WTC11 (cell line): ENCODE measurements around the gene SNX25. TPM values are rescaled to one million over a fixed set of nuclear protein-coding genes. Genes with fewer than 3 reads are reported as not detected.

Source experiments
- ATAC-seq: fragments of 200-7000 bp; cut with Tn5 transposase; 2 replicates; pipeline ENCODE4 v1.10.0; 2021; ENCODE audit warnings: mild to moderate bottlenecking, moderate library complexity
- CTCF ChIA-PET: fragments of 300-600 bp; sonication (Branson Sonifier 250); formaldehyde crosslinking; loops from one replicate; lab custom pipeline; 2021; ENCODE audit warnings: antibody characterized with exemption; lab: Charles Lee
- POLR2A ChIA-PET: fragments of 350-600 bp; sonication (Branson Sonifier 250); formaldehyde crosslinking; loops from one replicate; lab custom pipeline; 2021; ENCODE audit warnings: antibody characterized with exemption; lab: Charles Lee
- DNase-seq: peaks from one replicate; pipeline ENCODE4 v3.0.0; 2021; ENCODE audit warnings: low spot score
- H3K27ac Mint-ChIP-seq: 2 replicates; pipeline ENCODE4 v1.8.0; 2021; ENCODE audit warnings: mixed read lengths
- H3K27me3 Mint-ChIP-seq: 2 replicates; pipeline ENCODE4 v1.8.0; 2021; ENCODE audit warnings: low read depth, mild to moderate bottlenecking, moderate library complexity, mixed read lengths
- H3K36me3 Mint-ChIP-seq: 2 replicates; pipeline ENCODE4 v1.8.0; 2021; ENCODE audit warnings: mixed read lengths
- H3K4me1 Mint-ChIP-seq: 2 replicates; pipeline ENCODE4 v1.8.0; 2022; ENCODE audit warnings: mixed read lengths
- H3K4me3 Mint-ChIP-seq: 2 replicates; pipeline ENCODE4 v1.8.0; 2021; ENCODE audit warnings: mild to moderate bottlenecking, moderate library complexity, mixed read lengths
- H3K9me3 Mint-ChIP-seq: 2 replicates; pipeline ENCODE4 v1.8.0; 2021; ENCODE audit warnings: mixed read lengths
- CBFB ChIP-seq: sonication (generic); formaldehyde crosslinking; IDR thresholded peaks from 2 replicates; pipeline ENCODE4 v1.8.1; 2022; ENCODE audit warnings: mild to moderate bottlenecking, low read depth, missing genetic modification reagents
- CREM ChIP-seq: sonication (generic); formaldehyde crosslinking; IDR thresholded peaks from 2 replicates; pipeline ENCODE4 v1.8.1; 2022; ENCODE audit warnings: mild to moderate bottlenecking, missing genetic modification reagents, moderate library complexity
- ESRRA ChIP-seq: sonication (generic); formaldehyde crosslinking; IDR thresholded peaks from 2 replicates; pipeline ENCODE4 v1.8.1; 2022; ENCODE audit warnings: mild to moderate bottlenecking, missing genetic modification reagents, borderline replicate concordance
- GRHL2 ChIP-seq: fragments of 250-450 bp; sonication (Bioruptor Pico); IDR thresholded peaks from 2 replicates; pipeline ENCODE4 v1.8.0; 2022; ENCODE audit warnings: mild to moderate bottlenecking, moderate library complexity; ENCODE audit not compliant: insufficient replicate concordance, severe bottlenecking
- MYBL2 ChIP-seq: sonication (generic); formaldehyde crosslinking; IDR thresholded peaks from 2 replicates; pipeline ENCODE4 v1.8.1; 2023; ENCODE audit warnings: mild to moderate bottlenecking, moderate library complexity, missing genetic modification reagents
- NFATC4 ChIP-seq: fragments of 250-450 bp; sonication (Bioruptor Pico); IDR thresholded peaks from 2 replicates; pipeline ENCODE4 v1.9.0; 2021; ENCODE audit warnings: mild to moderate bottlenecking
- NR3C1 ChIP-seq: sonication (generic); formaldehyde crosslinking; conservative IDR thresholded peaks from 2 replicates; pipeline ENCODE4 v1.8.1; 2023; ENCODE audit warnings: low read depth, mild to moderate bottlenecking, missing genetic modification reagents
- TEAD1 ChIP-seq: sonication (generic); formaldehyde crosslinking; IDR thresholded peaks from 2 replicates; pipeline ENCODE4 v1.8.0; 2022; ENCODE audit warnings: mild to moderate bottlenecking, missing genetic modification reagents
- ZNF121 ChIP-seq: sonication (generic); formaldehyde crosslinking; IDR thresholded peaks from 2 replicates; pipeline ENCODE4 v1.8.0; 2023; ENCODE audit warnings: missing genetic modification reagents
- total RNA-seq: library from RNA; stranded (reverse); gene quantifications from 3 replicates; pipeline ENCODE4 v1.2.3, GENCODE V29; 2021
- TF ChIP-seq, protein P1 (sequence below): sonication (generic); formaldehyde crosslinking; IDR thresholded peaks from 2 replicates; pipeline ENCODE4 v1.8.0; 2023; ENCODE audit warnings: missing genetic modification reagents
- TF ChIP-seq, protein P2 (sequence below): fragments of 250-450 bp; sonication (Bioruptor Pico); IDR thresholded peaks from 2 replicates; pipeline ENCODE4 v1.9.0; 2021; ENCODE audit warnings: mild to moderate bottlenecking
- TF ChIP-seq, protein P3 (sequence below): sonication (generic); formaldehyde crosslinking; IDR thresholded peaks from 2 replicates; pipeline ENCODE4 v1.8.0; 2022; ENCODE audit warnings: missing genetic modification reagents
- TF ChIP-seq, protein P4 (sequence below): sonication (generic); formaldehyde crosslinking; IDR thresholded peaks from 2 replicates; pipeline ENCODE4 v1.8.1; 2023; ENCODE audit warnings: mild to moderate bottlenecking, missing genetic modification reagents
- TF ChIP-seq, protein P5 (sequence below): sonication (generic); formaldehyde crosslinking; IDR thresholded peaks from 2 replicates; pipeline ENCODE4 v1.8.1; 2022; ENCODE audit warnings: low read depth, mild to moderate bottlenecking, moderate library complexity, missing genetic modification reagents, borderline replicate concordance
- TF ChIP-seq, protein P6 (sequence below): fragments of 250-450 bp; sonication (Bioruptor Pico); IDR thresholded peaks from 2 replicates; pipeline ENCODE4 v1.9.0; 2021; ENCODE audit warnings: mild to moderate bottlenecking
- TF ChIP-seq, protein P7 (sequence below): sonication (generic); formaldehyde crosslinking; IDR thresholded peaks from 2 replicates; pipeline ENCODE4 v1.8.0; 2022; ENCODE audit warnings: mild to moderate bottlenecking, missing genetic modification reagents
- TF ChIP-seq, protein P8 (sequence below): sonication (generic); formaldehyde crosslinking; IDR thresholded peaks from 2 replicates; pipeline ENCODE4 v1.8.1; 2022; ENCODE audit warnings: low read depth, missing genetic modification reagents, borderline replicate concordance
- TF ChIP-seq, protein P9 (sequence below): sonication (generic); formaldehyde crosslinking; IDR thresholded peaks from 2 replicates; pipeline ENCODE4 v1.8.0; 2022; ENCODE audit warnings: mild to moderate bottlenecking, missing genetic modification reagents
- TF ChIP-seq, protein P10 (sequence below): sonication (generic); formaldehyde crosslinking; IDR thresholded peaks from 2 replicates; pipeline ENCODE4 v1.8.1; 2022; ENCODE audit warnings: mild to moderate bottlenecking, moderate library complexity, missing genetic modification reagents

SNX25 gene
- total RNA-seq, 1 experiment from 2014 or later, result 16.9 TPM

DNA sequence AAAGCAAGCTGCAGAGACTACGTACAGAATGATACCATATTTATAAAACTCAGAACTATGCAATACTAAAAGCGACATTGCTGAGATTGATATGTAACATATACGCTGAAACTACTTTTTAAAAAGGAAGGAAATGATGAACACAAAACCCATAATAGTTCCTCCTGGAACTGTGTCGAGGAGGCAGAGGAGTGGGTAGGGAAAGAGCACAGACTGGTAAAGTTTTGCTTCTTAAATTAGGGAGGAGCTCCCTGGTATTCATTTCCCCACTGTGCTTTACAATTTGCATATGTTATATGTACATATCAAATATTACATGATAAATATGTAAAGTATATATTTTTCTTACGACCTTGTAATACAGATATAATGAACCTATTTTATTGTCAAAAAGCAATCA lies 202.5 kb downstream of the SNX25 start (continued):
- TF ChIP-seq, protein P1, sequence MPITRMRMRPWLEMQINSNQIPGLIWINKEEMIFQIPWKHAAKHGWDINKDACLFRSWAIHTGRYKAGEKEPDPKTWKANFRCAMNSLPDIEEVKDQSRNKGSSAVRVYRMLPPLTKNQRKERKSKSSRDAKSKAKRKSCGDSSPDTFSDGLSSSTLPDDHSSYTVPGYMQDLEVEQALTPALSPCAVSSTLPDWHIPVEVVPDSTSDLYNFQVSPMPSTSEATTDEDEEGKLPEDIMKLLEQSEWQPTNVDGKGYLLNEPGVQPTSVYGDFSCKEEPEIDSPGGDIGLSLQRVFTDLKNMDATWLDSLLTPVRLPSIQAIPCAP (CRISPR knock-in tag), result no peak

DNA sequence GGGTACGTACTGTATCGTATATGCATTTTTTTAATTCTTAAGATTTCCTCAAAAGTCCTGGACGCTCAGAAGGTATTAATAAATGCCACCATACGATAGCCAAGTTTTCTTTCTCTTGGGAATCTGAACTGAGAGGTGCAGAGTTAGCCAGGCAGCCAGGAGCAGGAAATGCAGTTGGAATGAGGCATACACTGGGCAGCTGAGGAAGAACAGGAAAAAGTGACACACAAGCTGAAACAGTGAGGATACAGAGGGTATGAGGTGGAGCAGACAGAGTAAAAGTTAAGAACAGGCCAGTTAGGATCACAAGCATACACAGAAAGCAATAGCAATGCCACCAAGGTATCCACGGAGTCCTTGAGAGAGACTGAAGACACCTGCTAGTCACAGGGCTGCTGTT lies 203.0 kb downstream of the SNX25 start:
- Mint-ChIP-seq H3K27ac (no peak overlapping the region), H3K4me3 (no peak overlapping the region), H3K36me3 (peaks cover 22% of the 10 kb centered on the region), H3K4me1 (no peaks in the 10 kb centered on the region), H3K27me3 (no peaks in the 10 kb centered on the region; the same call in 1 of the 2 replicates), H3K9me3 (peaks cover 7% of the 10 kb centered on the region)
- ChIA-PET POLR2A (no interaction called here), CTCF (no interaction called here)
- TF ChIP-seq, protein P2, sequence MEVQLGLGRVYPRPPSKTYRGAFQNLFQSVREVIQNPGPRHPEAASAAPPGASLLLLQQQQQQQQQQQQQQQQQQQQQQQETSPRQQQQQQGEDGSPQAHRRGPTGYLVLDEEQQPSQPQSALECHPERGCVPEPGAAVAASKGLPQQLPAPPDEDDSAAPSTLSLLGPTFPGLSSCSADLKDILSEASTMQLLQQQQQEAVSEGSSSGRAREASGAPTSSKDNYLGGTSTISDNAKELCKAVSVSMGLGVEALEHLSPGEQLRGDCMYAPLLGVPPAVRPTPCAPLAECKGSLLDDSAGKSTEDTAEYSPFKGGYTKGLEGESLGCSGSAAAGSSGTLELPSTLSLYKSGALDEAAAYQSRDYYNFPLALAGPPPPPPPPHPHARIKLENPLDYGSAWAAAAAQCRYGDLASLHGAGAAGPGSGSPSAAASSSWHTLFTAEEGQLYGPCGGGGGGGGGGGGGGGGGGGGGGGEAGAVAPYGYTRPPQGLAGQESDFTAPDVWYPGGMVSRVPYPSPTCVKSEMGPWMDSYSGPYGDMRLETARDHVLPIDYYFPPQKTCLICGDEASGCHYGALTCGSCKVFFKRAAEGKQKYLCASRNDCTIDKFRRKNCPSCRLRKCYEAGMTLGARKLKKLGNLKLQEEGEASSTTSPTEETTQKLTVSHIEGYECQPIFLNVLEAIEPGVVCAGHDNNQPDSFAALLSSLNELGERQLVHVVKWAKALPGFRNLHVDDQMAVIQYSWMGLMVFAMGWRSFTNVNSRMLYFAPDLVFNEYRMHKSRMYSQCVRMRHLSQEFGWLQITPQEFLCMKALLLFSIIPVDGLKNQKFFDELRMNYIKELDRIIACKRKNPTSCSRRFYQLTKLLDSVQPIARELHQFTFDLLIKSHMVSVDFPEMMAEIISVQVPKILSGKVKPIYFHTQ (CRISPR knock-in tag), result no peak
- TF ChIP-seq GRHL2 (CRISPR knock-in tag), result no peak
- TF ChIP-seq, protein P3, sequence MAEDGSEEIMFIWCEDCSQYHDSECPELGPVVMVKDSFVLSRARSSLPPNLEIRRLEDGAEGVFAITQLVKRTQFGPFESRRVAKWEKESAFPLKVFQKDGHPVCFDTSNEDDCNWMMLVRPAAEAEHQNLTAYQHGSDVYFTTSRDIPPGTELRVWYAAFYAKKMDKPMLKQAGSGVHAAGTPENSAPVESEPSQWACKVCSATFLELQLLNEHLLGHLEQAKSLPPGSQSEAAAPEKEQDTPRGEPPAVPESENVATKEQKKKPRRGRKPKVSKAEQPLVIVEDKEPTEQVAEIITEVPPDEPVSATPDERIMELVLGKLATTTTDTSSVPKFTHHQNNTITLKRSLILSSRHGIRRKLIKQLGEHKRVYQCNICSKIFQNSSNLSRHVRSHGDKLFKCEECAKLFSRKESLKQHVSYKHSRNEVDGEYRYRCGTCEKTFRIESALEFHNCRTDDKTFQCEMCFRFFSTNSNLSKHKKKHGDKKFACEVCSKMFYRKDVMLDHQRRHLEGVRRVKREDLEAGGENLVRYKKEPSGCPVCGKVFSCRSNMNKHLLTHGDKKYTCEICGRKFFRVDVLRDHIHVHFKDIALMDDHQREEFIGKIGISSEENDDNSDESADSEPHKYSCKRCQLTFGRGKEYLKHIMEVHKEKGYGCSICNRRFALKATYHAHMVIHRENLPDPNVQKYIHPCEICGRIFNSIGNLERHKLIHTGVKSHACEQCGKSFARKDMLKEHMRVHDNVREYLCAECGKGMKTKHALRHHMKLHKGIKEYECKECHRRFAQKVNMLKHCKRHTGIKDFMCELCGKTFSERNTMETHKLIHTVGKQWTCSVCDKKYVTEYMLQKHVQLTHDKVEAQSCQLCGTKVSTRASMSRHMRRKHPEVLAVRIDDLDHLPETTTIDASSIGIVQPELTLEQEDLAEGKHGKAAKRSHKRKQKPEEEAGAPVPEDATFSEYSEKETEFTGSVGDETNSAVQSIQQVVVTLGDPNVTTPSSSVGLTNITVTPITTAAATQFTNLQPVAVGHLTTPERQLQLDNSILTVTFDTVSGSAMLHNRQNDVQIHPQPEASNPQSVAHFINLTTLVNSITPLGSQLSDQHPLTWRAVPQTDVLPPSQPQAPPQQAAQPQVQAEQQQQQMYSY (CRISPR knock-in tag), result no peak
- TF ChIP-seq CBFB (CRISPR knock-in tag), result no peak
- TF ChIP-seq, protein P4, sequence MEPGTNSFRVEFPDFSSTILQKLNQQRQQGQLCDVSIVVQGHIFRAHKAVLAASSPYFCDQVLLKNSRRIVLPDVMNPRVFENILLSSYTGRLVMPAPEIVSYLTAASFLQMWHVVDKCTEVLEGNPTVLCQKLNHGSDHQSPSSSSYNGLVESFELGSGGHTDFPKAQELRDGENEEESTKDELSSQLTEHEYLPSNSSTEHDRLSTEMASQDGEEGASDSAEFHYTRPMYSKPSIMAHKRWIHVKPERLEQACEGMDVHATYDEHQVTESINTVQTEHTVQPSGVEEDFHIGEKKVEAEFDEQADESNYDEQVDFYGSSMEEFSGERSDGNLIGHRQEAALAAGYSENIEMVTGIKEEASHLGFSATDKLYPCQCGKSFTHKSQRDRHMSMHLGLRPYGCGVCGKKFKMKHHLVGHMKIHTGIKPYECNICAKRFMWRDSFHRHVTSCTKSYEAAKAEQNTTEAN, result no peak
- no peak for TF ChIP-seq ZNF121 (CRISPR knock-in tag)
- TF ChIP-seq, protein P5, sequence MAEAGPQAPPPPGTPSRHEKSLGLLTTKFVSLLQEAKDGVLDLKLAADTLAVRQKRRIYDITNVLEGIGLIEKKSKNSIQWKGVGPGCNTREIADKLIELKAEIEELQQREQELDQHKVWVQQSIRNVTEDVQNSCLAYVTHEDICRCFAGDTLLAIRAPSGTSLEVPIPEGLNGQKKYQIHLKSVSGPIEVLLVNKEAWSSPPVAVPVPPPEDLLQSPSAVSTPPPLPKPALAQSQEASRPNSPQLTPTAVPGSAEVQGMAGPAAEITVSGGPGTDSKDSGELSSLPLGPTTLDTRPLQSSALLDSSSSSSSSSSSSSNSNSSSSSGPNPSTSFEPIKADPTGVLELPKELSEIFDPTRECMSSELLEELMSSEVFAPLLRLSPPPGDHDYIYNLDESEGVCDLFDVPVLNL, result no peak
- no peak for TF ChIP-seq CREM (CRISPR knock-in tag)
- TF ChIP-seq, protein P6, sequence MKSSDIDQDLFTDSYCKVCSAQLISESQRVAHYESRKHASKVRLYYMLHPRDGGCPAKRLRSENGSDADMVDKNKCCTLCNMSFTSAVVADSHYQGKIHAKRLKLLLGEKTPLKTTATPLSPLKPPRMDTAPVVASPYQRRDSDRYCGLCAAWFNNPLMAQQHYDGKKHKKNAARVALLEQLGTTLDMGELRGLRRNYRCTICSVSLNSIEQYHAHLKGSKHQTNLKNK (CRISPR knock-in tag), result no peak
- TF ChIP-seq, protein P7, sequence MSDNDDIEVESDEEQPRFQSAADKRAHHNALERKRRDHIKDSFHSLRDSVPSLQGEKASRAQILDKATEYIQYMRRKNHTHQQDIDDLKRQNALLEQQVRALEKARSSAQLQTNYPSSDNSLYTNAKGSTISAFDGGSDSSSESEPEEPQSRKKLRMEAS (CRISPR knock-in tag), result no peak
- TF ChIP-seq, protein P8, sequence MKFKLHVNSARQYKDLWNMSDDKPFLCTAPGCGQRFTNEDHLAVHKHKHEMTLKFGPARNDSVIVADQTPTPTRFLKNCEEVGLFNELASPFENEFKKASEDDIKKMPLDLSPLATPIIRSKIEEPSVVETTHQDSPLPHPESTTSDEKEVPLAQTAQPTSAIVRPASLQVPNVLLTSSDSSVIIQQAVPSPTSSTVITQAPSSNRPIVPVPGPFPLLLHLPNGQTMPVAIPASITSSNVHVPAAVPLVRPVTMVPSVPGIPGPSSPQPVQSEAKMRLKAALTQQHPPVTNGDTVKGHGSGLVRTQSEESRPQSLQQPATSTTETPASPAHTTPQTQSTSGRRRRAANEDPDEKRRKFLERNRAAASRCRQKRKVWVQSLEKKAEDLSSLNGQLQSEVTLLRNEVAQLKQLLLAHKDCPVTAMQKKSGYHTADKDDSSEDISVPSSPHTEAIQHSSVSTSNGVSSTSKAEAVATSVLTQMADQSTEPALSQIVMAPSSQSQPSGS (CRISPR knock-in tag), result no peak
- TF ChIP-seq, protein P1 (CRISPR knock-in tag), result no peak
- no peak for TF ChIP-seq ESRRA (CRISPR knock-in tag)
- TF ChIP-seq, protein P9, sequence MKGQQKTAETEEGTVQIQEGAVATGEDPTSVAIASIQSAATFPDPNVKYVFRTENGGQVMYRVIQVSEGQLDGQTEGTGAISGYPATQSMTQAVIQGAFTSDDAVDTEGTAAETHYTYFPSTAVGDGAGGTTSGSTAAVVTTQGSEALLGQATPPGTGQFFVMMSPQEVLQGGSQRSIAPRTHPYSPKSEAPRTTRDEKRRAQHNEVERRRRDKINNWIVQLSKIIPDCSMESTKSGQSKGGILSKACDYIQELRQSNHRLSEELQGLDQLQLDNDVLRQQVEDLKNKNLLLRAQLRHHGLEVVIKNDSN, result no peak
- TF ChIP-seq, protein P10, sequence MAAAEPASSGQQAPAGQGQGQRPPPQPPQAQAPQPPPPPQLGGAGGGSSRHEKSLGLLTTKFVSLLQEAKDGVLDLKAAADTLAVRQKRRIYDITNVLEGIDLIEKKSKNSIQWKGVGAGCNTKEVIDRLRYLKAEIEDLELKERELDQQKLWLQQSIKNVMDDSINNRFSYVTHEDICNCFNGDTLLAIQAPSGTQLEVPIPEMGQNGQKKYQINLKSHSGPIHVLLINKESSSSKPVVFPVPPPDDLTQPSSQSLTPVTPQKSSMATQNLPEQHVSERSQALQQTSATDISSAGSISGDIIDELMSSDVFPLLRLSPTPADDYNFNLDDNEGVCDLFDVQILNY (CRISPR knock-in tag), result no peak
- no peak for TF ChIP-seq MYBL2 (CRISPR knock-in tag)
- no peak for TF ChIP-seq NR3C1
- no peak for TF ChIP-seq TEAD1 (CRISPR knock-in tag)
- no peak for TF ChIP-seq NFATC4 (CRISPR knock-in tag)
- no peak for DNase-seq
- no peak for ATAC-seq
